Retina (tissue), 1 donor: ENCODE data around the gene BBX.
"Not testable (repeated sequence)": the region's sequence is repeated elsewhere in the genome, so short reads cannot be mapped to it uniquely, and the experiment has no call there.

Experiments
- DNase-seq: peaks from one replicate; pipeline ENCODE4 v3.0.0-alpha.2; 2016

BBX gene

DNA sequence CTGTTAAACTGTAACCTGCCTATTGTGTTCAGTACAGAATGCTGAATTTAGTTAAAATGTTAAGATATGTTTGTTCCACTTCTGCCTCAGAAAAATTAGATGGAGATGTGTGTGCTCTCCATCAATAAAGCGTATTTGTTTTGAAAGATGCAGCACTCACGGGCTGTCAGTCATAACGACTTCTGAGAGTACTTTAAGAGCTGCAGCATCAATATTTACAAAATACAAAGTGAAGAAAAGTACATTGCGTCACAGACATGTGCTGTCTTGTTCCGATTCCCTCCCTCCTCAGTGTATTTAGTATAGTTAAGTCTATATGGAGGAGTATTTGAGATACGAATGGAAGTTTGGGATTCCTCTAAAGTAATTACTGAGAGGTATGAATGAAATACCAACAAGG, 166.6 kb downstream of the BBX start:
- DNase-seq = no peak

GRCh38 chr3:107690522-107691138, 167.9 kb downstream of the BBX start:
- no peak for DNase-seq

GRCh38 chr3:107691984-107692383, 169.2 kb downstream of the BBX start:
- DNase-seq = not testable (repeated sequence)

GRCh38 chr3:107697348-107697747, 174.6 kb downstream of the BBX start:
- DNase-seq = not testable (repeated sequence)

DNA sequence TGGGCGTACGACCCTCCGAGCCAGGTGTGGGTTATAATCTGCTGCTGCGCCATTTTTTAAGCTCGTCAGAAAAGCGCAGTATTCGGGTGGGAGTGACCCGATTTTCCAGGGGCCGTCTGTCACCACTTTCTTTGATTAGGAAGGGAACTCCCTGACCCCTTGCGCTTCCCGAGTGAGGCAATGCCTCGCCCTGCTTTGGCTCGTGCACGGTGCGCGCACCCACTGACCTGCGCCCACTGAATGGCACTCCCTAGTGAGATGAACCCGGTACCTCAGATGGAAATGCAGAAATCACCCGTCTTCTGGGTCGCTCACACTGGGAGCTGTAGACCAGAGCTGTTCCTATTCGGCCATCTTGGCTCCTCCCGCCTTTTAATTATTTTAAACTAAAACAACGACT, 175.1 kb downstream of the BBX start:
- not testable (repeated sequence) for DNase-seq

- no peak for DNase-seq
Measured at GRCh38 chr3:107699682-107700081, 176.9 kb downstream of the BBX start.

GRCh38 chr3:107701299-107701698, 178.5 kb downstream of the BBX start:
- DNase-seq = no peak

DNA sequence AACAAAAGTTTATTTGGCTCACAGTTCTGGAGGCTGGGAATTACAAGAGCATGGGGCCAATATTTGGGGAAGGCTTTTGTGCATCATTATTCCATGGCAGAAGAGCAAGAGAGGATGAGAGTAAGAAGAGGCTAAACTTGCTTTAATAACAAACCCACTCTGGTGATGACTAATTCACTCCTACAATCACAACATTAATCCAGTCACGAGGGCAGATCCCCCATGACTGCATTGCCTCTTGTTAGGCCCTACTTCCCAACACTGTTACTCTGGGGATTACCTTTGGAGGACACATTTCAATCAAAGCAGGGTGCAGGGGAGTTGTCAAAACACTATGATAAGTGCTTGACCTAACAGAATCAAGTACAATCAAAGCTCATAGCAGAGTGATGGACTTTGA, 181.7 kb downstream of the BBX start:
- no peak for DNase-seq

- no peak for DNase-seq
Measured at GRCh38 chr3:107705046-107705445, 182.3 kb downstream of the BBX start.

GRCh38 chr3:107710851-107711250, 188.1 kb downstream of the BBX start:
- DNase-seq = no peak

GRCh38 chr3:107716734-107717133, 194.0 kb downstream of the BBX start:
- no peak for DNase-seq

GRCh38 chr3:107718547-107718946, 195.8 kb downstream of the BBX start:
- DNase-seq = no peak

DNA sequence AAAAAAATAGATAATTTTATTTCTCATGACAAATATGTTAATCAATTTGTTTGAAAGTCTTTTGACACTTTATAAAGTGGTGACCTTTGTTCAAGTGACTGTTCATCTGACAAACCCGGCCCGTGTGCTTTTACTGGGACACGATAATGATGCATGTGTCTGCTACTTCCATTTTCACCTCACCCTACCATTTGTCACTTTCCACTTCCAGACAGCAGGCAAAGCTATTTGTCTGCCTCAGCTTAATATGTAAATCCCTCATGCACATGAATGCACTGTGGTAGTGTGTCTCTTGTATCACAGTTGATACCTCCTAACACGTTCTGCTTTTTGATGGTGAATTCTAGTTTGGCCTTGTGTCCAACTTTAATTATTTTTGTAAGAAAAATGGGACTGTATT, 204.3 kb downstream of the BBX start:
- no peak for DNase-seq

DNA sequence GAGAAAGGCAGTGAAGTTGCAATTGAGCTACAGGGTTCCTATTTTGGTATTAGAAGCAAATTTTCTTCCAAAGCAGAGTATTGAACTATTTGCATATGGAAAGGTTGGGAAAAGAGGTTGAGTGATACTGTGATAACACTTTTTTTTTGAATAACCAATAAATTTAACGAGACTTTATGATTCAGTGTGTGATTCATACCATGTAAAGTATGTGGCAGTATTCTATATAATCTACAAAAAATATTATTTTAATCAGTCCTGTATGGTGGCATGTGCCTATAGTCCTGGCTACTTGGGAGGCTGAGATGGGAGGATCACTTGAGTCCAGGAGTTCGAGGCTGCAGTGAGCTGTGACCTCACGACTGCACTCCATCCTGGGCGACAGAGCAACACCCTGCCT, 206.9 kb downstream of the BBX start:
- DNase-seq = no peak

DNA sequence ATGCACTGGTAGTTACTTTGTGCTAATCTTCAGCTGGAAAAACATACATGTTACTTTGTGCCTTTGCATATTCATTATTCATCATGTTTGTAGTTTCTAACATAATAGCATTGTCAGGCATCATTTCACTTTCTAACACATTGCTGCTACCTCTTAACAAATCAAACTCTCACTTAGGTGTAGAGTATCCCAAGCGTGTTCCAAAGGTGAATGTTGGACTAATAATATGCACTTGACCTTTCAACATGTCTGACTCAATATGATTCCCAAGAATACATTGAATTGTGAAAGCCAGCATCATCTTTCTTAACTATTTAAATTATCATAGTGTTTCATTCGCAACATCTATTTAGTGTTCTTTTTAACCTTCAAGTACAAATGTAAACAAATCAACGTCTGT, 211.6 kb downstream of the BBX start:
- no peak for DNase-seq

DNA sequence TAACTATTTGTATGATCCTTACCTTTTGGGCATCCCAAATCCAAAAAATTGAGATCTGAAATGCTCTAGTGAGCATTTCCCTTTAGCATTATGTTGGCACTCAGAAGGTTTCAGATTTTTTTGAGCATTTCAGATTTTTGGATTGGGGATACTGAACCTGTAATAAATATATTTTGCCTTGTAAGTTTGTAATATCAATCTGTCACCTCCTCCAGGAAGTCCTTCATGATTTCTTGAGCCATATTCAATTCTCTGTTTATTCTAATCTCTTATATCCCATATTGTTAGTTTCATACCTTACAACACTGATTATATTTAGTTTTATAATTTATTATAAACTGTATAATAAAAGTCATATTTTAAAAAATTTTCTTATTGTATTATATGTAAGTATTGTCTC, 215.2 kb downstream of the BBX start:
- DNase-seq = no peak

DNA sequence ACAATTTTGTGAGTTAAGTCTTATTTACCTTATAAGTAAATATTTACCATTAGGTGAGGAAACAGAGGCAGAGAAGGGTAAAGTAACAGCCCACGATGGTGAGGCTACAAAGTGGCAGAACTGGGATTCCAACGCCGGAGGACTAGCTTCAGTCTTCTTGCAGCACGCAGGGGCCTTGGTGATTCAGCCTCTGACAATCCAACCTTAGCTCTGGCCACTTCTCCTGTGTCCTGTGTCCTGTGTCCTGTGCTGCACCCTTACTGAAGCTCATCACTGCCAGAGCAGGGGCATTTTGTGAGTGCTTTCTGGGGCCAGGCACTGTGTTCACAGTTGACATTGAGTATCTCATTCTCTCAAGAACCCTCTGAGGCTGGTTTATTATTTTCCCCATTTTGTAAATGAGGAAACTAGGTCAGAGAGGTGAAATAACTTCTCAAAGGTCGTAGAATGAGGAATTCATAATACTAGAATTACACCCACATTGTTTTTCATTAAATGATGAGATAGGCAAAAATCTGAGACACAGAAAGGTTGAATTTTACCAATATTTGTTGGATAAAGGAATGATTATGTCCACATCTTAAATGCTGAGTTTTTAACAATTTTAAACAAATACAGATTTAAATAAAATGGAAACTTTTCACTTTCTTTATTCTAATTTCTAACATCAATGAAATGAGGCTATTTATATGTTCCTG, 215.9 kb downstream of the BBX start:
- DNase-seq = no peak

- no peak for DNase-seq
Measured at GRCh38 chr3:107739227-107739626, 216.5 kb downstream of the BBX start.

- no peak for DNase-seq
Measured at GRCh38 chr3:107740992-107741896, 218.5 kb downstream of the BBX start.

DNA sequence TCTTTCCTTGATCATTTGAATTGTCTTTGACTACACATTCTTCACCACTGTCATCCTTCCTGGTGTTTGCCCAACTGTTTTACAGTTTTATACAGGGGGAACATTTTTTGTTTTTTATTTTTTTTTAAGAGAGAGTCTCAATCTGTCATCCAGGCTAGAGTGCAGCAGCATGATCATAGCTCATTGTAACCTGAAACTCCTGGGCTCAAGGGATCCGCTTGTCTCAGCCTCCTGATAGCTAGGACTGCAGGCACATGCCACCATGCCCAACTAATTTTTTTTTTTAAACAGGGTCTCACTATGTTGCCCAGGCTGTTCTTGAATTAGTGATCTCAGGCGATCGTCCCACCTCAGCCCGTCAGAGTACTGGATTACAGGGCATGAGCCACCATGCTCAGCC, 222.6 kb downstream of the BBX start:
- DNase-seq = no peak

- no peak for DNase-seq
Measured at GRCh38 chr3:107752202-107752990, 229.6 kb downstream of the BBX start.

DNA sequence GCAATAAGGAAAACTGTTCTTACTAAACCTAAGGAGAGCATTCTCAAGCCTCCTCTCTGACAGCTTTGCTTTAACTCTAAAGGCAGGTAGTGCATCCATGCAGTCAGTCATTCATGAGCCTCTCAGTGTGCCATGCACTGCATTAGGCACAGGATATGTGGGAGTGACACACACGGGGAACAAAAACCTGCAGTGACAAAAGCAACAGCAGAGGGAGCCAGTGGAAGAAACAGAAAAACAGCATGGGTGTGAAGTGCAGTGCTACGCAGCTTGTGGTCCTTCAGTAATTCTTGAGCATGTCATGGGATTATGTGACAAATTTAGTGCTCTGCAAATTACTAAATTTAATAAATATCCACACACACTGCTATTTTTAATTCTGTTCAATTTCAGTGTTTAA, 230.7 kb downstream of the BBX start:
- DNase-seq = peak; percentile 46

DNA sequence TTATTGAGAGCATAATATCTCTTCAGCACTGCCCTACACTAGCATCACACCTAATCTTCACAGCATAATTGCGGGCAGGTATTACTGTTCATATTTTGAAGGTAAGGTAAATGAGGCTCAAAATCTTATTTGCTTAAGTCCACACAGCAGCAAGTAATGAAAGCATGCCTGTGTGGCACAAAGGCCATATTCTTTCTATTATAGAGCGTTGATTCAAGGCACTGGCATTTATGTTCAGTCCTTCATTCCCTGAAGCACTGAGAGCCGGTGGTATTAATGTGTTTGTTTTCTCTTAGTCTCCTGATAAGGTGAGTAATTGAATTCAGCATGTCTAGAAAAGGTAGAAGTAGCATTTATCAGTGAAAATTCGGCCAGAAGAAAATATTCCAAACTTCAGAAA, 231.2 kb downstream of the BBX start:
- DNase-seq = no peak
